Common myeloid progenitor, CD34-positive (primary cell): ENCODE data around the gene RERE.
A peak's percentile ranks its signal among the peaks of the same experiment; 100 is the strongest.

Experiments
- CTCF ChIA-PET: fragments of 350-600 bp; sonication (Branson Sonifier 250); formaldehyde crosslinking; loops from one replicate; lab custom pipeline; 2021; ENCODE audit warnings: antibody characterized with exemption; lab: Charles Lee
- POLR2A ChIA-PET: fragments of 350-600 bp; sonication (Branson Sonifier 250); formaldehyde crosslinking; loops from one replicate; lab custom pipeline; 2021; ENCODE audit warnings: antibody characterized with exemption; lab: Charles Lee
- DNase-seq, 3 donors: peaks; one replicate each; pipeline versions ENCODE4 v3.0.0 to v3.0.0-alpha.2; 2013
- H3K27ac ChIP-seq, 2 experiments: 1 replicate in 1 of 2; 2 replicates in 1 of 2; pipeline ENCODE4 v1.7.0; 2013; ENCODE audit warnings: inconsistent platforms in 2 of 2, low read length in 2 of 2, mild to moderate bottlenecking in 2 of 2, low read depth in 1 of 2, moderate library complexity in 1 of 2; ENCODE audit not compliant: severe bottlenecking in 2 of 2, insufficient read depth in 1 of 2, poor library complexity in 1 of 2
- H3K27me3 ChIP-seq, 5 experiments: replicated peaks in 2 of 5; 1 replicate in 3 of 5; 2 replicates in 2 of 5; pipeline versions ENCODE4 v1.6.1 to v1.7.0; 2013; ENCODE audit warnings: low read length in 4 of 5, mild to moderate bottlenecking in 2 of 5, moderate library complexity in 2 of 5, inconsistent platforms in 1 of 5; ENCODE audit not compliant: insufficient read depth in 5 of 5, control insufficient read depth in 4 of 5
- H3K36me3 ChIP-seq, 4 experiments: 1 replicate in 2 of 4; 2 replicates in 2 of 4; pipeline versions ENCODE4 v1.6.1 to v1.7.0; 2013; ENCODE audit warnings: low read length in 3 of 4, control low read depth in 1 of 4, mild to moderate bottlenecking in 1 of 4; ENCODE audit not compliant: control insufficient read depth in 4 of 4, insufficient read depth in 4 of 4
- H3K4me1 ChIP-seq, 4 experiments: 1 replicate in 3 of 4; 2 replicates in 1 of 4; pipeline versions ENCODE4 v1.6.1 to v1.7.1; 2013; ENCODE audit warnings: low read length in 3 of 4, mild to moderate bottlenecking in 3 of 4, control low read depth in 1 of 4, inconsistent platforms in 1 of 4, moderate library complexity in 1 of 4; ENCODE audit not compliant: control insufficient read depth in 4 of 4, insufficient read depth in 4 of 4; ENCODE audit errors: control extremely low read depth in 1 of 4
- H3K4me3 ChIP-seq, 7 experiments: 1 replicate in 4 of 7; 2 replicates in 3 of 7; pipeline versions ENCODE4 v1.5.1 to v1.7.0; 2013; ENCODE audit warnings: mild to moderate bottlenecking in 7 of 7, low read length in 6 of 7, moderate library complexity in 6 of 7, inconsistent platforms in 2 of 7, low read depth in 2 of 7, control low read depth in 1 of 7; ENCODE audit not compliant: insufficient read depth in 4 of 7, control insufficient read depth in 1 of 7; ENCODE audit errors: extremely low read depth in 1 of 7
- H3K9me3 ChIP-seq, 5 experiments: 1 replicate in 4 of 5; 2 replicates in 1 of 5; pipeline versions ENCODE4 v1.6.1 to v1.7.1; 2013; ENCODE audit warnings: low read length in 4 of 5, mild to moderate bottlenecking in 2 of 5, inconsistent platforms in 1 of 5, low read depth in 1 of 5, moderate library complexity in 1 of 5; ENCODE audit not compliant: control insufficient read depth in 4 of 5, insufficient read depth in 2 of 5; ENCODE audit errors: control extremely low read depth in 1 of 5
- WGBS: methylation state at CpG from one replicate; pipeline ENCODE4 v1.1.5; 2013; ENCODE audit not compliant: insufficient coverage; 5-methylcytosine and 5-hydroxymethylcytosine counted together

Gene RERE

GRCh38 chr1:8418301-8418700 is 399.1 kb downstream of the RERE start:
- ChIA-PET CTCF (interaction anchor here (1.6 to 5.4 kb wide), 2 partner anchors 9 to 16 kb away, joined by 3 to 29 read pairs; no protein-coding TSS in a partner anchor), POLR2A (interaction anchor here (1.0 kb wide), 1 partner anchor 9 kb away, joined by 3 read pairs; no protein-coding TSS in a partner anchor)
- 97% methylated on average over 4 of the region's 4 CpGs for WGBS
- Histone ChIP-seq H3K4me3 (no peak overlapping the region), H3K36me3 (peaks cover 17 to 52% (median 30%) of the 10 kb centered on the region in 4 experiments), H3K27ac (no peak overlapping the region), H3K4me1 (peaks cover 20 to 47% (median 34%) of the 10 kb centered on the region in 4 experiments), H3K9me3 (no peaks in the 10 kb centered on the region), H3K27me3 (no peaks in the 10 kb centered on the region)
- DNase-seq: no peak

- ChIA-PET CTCF (interaction anchor here (1.2 to 1.6 kb wide), 2 partner anchors 8 to 15 kb away, joined by 3 to 4 read pairs; no protein-coding TSS in a partner anchor), POLR2A (interaction anchor here (1.0 kb wide), 1 partner anchor 8 kb away, joined by 3 read pairs; no protein-coding TSS in a partner anchor)
- Histone ChIP-seq H3K9me3 (no peaks in the 10 kb centered on the region), H3K4me3 (peak overlapping the region in 1 of 7 experiments; percentile 1), H3K27ac (no peak overlapping the region), H3K27me3 (no peaks in the 10 kb centered on the region), H3K4me1 (peaks cover 15 to 46% (median 31%) of the 10 kb centered on the region in 4 experiments), H3K36me3 (peaks cover 21 to 57% (median 32%) of the 10 kb centered on the region in 4 experiments)
- 70% methylated on average over 5 of the region's 5 CpGs for WGBS
- no peak for DNase-seq
Observed at GRCh38 chr1:8417625-8418024, 399.8 kb downstream of the RERE start.

GRCh38 chr1:8416881-8417280 is 400.6 kb downstream of the RERE start:
- H3K36me3 ChIP-seq: peaks cover 21 to 64% (median 32%) of the 10 kb centered on the region in 4 experiments
- H3K4me1 ChIP-seq: peaks cover 10 to 42% (median 24%) of the 10 kb centered on the region in 4 experiments
- 71% methylated on average over 1 of the region's 3 CpGs for WGBS
- H3K27ac ChIP-seq: no peak overlapping the region
- no peaks in the 10 kb centered on the region for H3K27me3 ChIP-seq
- no peak for DNase-seq
- ChIA-PET CTCF (interaction anchor here (1.2 kb wide), 1 partner anchor 8 kb away, joined by 4 read pairs; no protein-coding TSS in a partner anchor), POLR2A (no interaction called here)
- no peak overlapping the region for H3K4me3 ChIP-seq
- H3K9me3 ChIP-seq: no peaks in the 10 kb centered on the region

GRCh38 chr1:8415526-8416278 is 401.7 kb downstream of the RERE start:
- POLR2A ChIA-PET: no interaction called here
- CTCF ChIA-PET: interaction anchor here (1.0 to 1.1 kb wide), 2 partner anchors 15 to 285 kb away, joined by 3 read pairs; no protein-coding TSS in a partner anchor
- DNase-seq: no peak
- H3K9me3 ChIP-seq: no peaks in the 10 kb centered on the region
- no peak overlapping the region for H3K27ac ChIP-seq
- H3K36me3 ChIP-seq: peaks cover 21 to 65% (median 34%) of the 10 kb centered on the region in 4 experiments
- peaks cover 7 to 30% (median 14%) of the 10 kb centered on the region in 4 experiments for H3K4me1 ChIP-seq
- WGBS: 100% methylated on average over 5 of the region's 7 CpGs
- H3K27me3 ChIP-seq: no peaks in the 10 kb centered on the region
- no peak overlapping the region for H3K4me3 ChIP-seq

GRCh38 chr1:8412183-8412831 is 405.1 kb downstream of the RERE start:
- peaks cover 8 to 59% (median 20%) of the 10 kb centered on the region in 4 experiments for H3K36me3 ChIP-seq
- CTCF ChIA-PET: interaction anchor here (0.9 to 1.8 kb wide), 4 partner anchors 10 to 19 kb away, joined by 3 to 6 read pairs (median 3); no protein-coding TSS in a partner anchor
- DNase-seq: peak in 2 of 3 donors; percentile 37 to 44
- POLR2A ChIA-PET: no interaction called here
- no peaks in the 10 kb centered on the region for H3K27me3 ChIP-seq
- H3K4me3 ChIP-seq: no peak overlapping the region
- 96% methylated on average over 5 of the region's 8 CpGs for WGBS
- no peaks in the 10 kb centered on the region for H3K9me3 ChIP-seq
- no peak overlapping the region for H3K27ac ChIP-seq
- peaks cover 0 to 29% (median 19%) of the 10 kb centered on the region in 4 experiments for H3K4me1 ChIP-seq

- CTCF ChIA-PET: interaction anchor here (0.9 to 1.8 kb wide), 4 partner anchors 11 to 19 kb away, joined by 3 to 6 read pairs (median 3); no protein-coding TSS in a partner anchor
- 93% methylated on average over 5 of the region's 7 CpGs for WGBS
- no peak overlapping the region for H3K27ac ChIP-seq
Observed at GRCh38 chr1:8411803-8412182, 405.6 kb downstream of the RERE start.

More at GRCh38 chr1:8411803-8412182, 405.6 kb downstream of the RERE start:
- no peak for DNase-seq
- H3K9me3 ChIP-seq: no peaks in the 10 kb centered on the region
- H3K4me3 ChIP-seq: no peak overlapping the region
- peaks cover 8 to 60% (median 24%) of the 10 kb centered on the region in 4 experiments for H3K36me3 ChIP-seq
- POLR2A ChIA-PET: no interaction called here
- H3K27me3 ChIP-seq: no peaks in the 10 kb centered on the region
- H3K4me1 ChIP-seq: peaks cover 0 to 28% (median 19%) of the 10 kb centered on the region in 4 experiments
